HepG2 (cell line): ENCODE results near the gene SYT1. TPM values are rescaled to one million over a fixed set of nuclear protein-coding genes. Genes with fewer than 3 reads are reported as not detected.

Source experiments
- ATAC-seq: fragments of 200-7000 bp; cut with Tn5 transposase; 3 replicates; pipeline ENCODE4 v1.9.1; 2020; ENCODE audit warnings: mild to moderate bottlenecking, moderate library complexity
- BruUV-seq: library from RNA; stranded (reverse); fragments of 400-500 nt; replicated peaks from 2 replicates; lab custom pipeline; 2021; lab: Mats Ljungman, UMichigan
- CTCF ChIA-PET: fragments of 300-600 bp; formaldehyde crosslinking; extraction: SDS; loops from one replicate; lab custom pipeline; 2021; ENCODE audit warnings: low total read pairs, inconsistent platforms, low intra/inter-chr PET ratio; lab: Yijun Ruan, JAX
- POLR2A ChIA-PET: fragments of 350-600 bp; sonication (Branson Sonifier 250); formaldehyde crosslinking; loops from one replicate; lab custom pipeline; 2020; ENCODE audit warnings: antibody characterized with exemption, inconsistent platforms; lab: Yijun Ruan, JAX
- DNase-seq: peaks from one replicate; pipeline ENCODE4 v3.0.0-alpha.2; 2015; ENCODE audit warnings: low spot score
- FAIRE-seq: peaks from 3 replicates; lab custom pipeline; 2011; peaks lifted over from hg19 to GRCh38; lab: Jason Lieb, UNC
- H2AFZ ChIP-seq: one replicate; pipeline ENCODE4 v1.6.1; 2011; ENCODE audit warnings: low read length, inconsistent platforms
- H3K27ac ChIP-seq: fragments of 300-600 bp; 3 replicates; pipeline ENCODE4 v1.8.0; 2011; ENCODE audit warnings: mixed run types, mild to moderate bottlenecking, mixed read lengths, low read length, inconsistent platforms; ENCODE audit not compliant: insufficient read depth; ENCODE audit errors: extremely low read length
- H3K27me3 ChIP-seq, 2 experiments: fragments of 200-600 bp in 1 of 2; 2 replicates in 1 of 2; 3 replicates in 1 of 2; pipeline versions ENCODE4 v1.6.0 to v1.8.0; 2011; ENCODE audit warnings: low read length in 2 of 2, mild to moderate bottlenecking in 2 of 2, moderate library complexity in 2 of 2, inconsistent platforms in 1 of 2; ENCODE audit not compliant: insufficient read depth in 2 of 2, control insufficient read depth in 1 of 2
- H3K36me3 ChIP-seq, 2 experiments: fragments of 200-600 bp in 1 of 2; replicated peaks in 1 of 2; 2 replicates in 1 of 2; 3 replicates in 1 of 2; pipeline versions ENCODE4 v1.5.1 to v1.8.0; 2011; ENCODE audit warnings: low read length in 2 of 2, inconsistent platforms in 1 of 2; ENCODE audit not compliant: insufficient read depth in 2 of 2, control insufficient read depth in 1 of 2
- H3K4me1 ChIP-seq: 2 replicates; pipeline ENCODE4 v1.5.1; 2012; ENCODE audit warnings: low read length, inconsistent platforms; ENCODE audit not compliant: insufficient read depth
- H3K4me2 ChIP-seq: 2 replicates; pipeline ENCODE4 v1.6.0; 2011; ENCODE audit warnings: low read depth, low read length, inconsistent platforms
- H3K4me3 ChIP-seq, 3 experiments: fragments of 200-600 bp in 1 of 3; sonication (generic), shearing (Covaris generic) in 1 of 3; replicated peaks in 1 of 3; 2 replicates each; pipeline ENCODE4 v1.5.1; 2011 to 2016; ENCODE audit warnings: low read length in 3 of 3, inconsistent platforms in 2 of 3, low read depth in 2 of 3, mild to moderate bottlenecking in 2 of 3, control low read depth in 1 of 3, mixed read lengths in 1 of 3; ENCODE audit not compliant: insufficient read depth in 1 of 3
- H3K79me2 ChIP-seq: one replicate; pipeline ENCODE4 v1.6.1; 2011; ENCODE audit warnings: low read length, inconsistent platforms; ENCODE audit not compliant: insufficient read depth
- H3K9ac ChIP-seq: 2 replicates; pipeline ENCODE4 v1.6.0; 2011; ENCODE audit warnings: mild to moderate bottlenecking, low read depth, low read length, inconsistent platforms; ENCODE audit not compliant: insufficient read depth
- H3K9me3 ChIP-seq: 2 replicates; pipeline ENCODE4 v1.5.1; 2012; ENCODE audit warnings: mild to moderate bottlenecking, low read length
- H4K20me1 ChIP-seq: 2 replicates; pipeline ENCODE4 v1.6.0; 2011; ENCODE audit warnings: inconsistent platforms, mild to moderate bottlenecking, low read length, moderate library complexity; ENCODE audit not compliant: insufficient read depth
- FOXK1 ChIP-seq: sonication (generic); formaldehyde crosslinking; IDR thresholded peaks from 2 replicates; pipeline ENCODE4 v1.4.0; 2020; ENCODE audit warnings: low read depth, missing genetic modification reagents, borderline replicate concordance
- GTF2F1 ChIP-seq: fragments of 150-350 bp; IDR thresholded peaks from 2 replicates; pipeline ENCODE4 v1.6.1; 2014; ENCODE audit warnings: low read length
- HCFC1 ChIP-seq: fragments of 150-350 bp; IDR thresholded peaks from 2 replicates; pipeline ENCODE4 v1.6.1; 2014; ENCODE audit warnings: low read depth, low read length
- MEIS2 ChIP-seq: sonication (generic); formaldehyde crosslinking; IDR thresholded peaks from 2 replicates; pipeline ENCODE4 v1.9.0; 2021; ENCODE audit warnings: mild to moderate bottlenecking, missing genetic modification reagents
- NAIF1 ChIP-seq: sonication (generic); formaldehyde crosslinking; IDR thresholded peaks from 2 replicates; pipeline ENCODE4 v1.5.0; 2020; ENCODE audit warnings: mild to moderate bottlenecking, missing genetic modification reagents, borderline replicate concordance
- NFATC3 ChIP-seq: sonication (generic); formaldehyde crosslinking; IDR thresholded peaks from 2 replicates; pipeline ENCODE4 v1.5.1; 2020; ENCODE audit warnings: mild to moderate bottlenecking, missing genetic modification reagents
- SP5 ChIP-seq: IDR thresholded peaks from 2 replicates; pipeline ENCODE4 v1.6.1; 2016; ENCODE audit warnings: low read depth, borderline replicate concordance
- ZBTB8A ChIP-seq: sonication (generic); formaldehyde crosslinking; IDR thresholded peaks from 2 replicates; pipeline ENCODE4 v1.4.0; 2020; ENCODE audit warnings: mild to moderate bottlenecking, low read depth, missing genetic modification reagents, borderline replicate concordance
- ZC3H4 ChIP-seq: sonication (generic); formaldehyde crosslinking; IDR thresholded peaks from 2 replicates; pipeline ENCODE4 v1.4.0; 2020; ENCODE audit warnings: missing genetic modification reagents, borderline replicate concordance
- ZNF431 ChIP-seq: sonication (generic); formaldehyde crosslinking; IDR thresholded peaks from 2 replicates; pipeline ENCODE4 v1.9.0; 2022; ENCODE audit warnings: missing genetic modification reagents, low read depth, mild to moderate bottlenecking, borderline replicate concordance
- ZNF749 ChIP-seq: sonication (generic); formaldehyde crosslinking; IDR thresholded peaks from 2 replicates; pipeline ENCODE4 v1.8.0; 2022; ENCODE audit warnings: mild to moderate bottlenecking, missing genetic modification reagents, moderate library complexity, borderline replicate concordance
- ZNF768 ChIP-seq: sonication (generic); formaldehyde crosslinking; IDR thresholded peaks from 2 replicates; pipeline ENCODE4 v1.4.0; 2020; ENCODE audit warnings: missing genetic modification reagents
- WGBS: methylation state at CpG from one replicate; pipeline ENCODE4 v1.1.6; 2017; ENCODE audit warnings: low lambda C conversion rate; 5-methylcytosine and 5-hydroxymethylcytosine counted together
- in situ Hi-C: cut with HindIII; loops from 2 replicates; pipeline ENCODE4 v1.10.0; 2017; ENCODE audit warnings: low pct_unique_long_range_greater_than_20kb; ENCODE audit not compliant: extremely low pct_ligation_motif_present
- intact Hi-C: fragments of 100-400 bp; cut with micrococcal nuclease; formaldehyde crosslinking; loops from one replicate; pipeline ENCODE4 v1.10.0; 2022; ENCODE audit not compliant: unreplicated experiment
- polyA plus RNA-seq, 8 experiments: library from polyadenylated mRNA; depleted of rRNA in 3 of 8; stranded (reverse) in 7 of 8; unstranded in 1 of 8; fragments of >200 nt; fragmentation: Illumina TruSeq in 4 of 8; extraction: Trizol in 4 of 8; gene quantifications; 2 replicates each; pipeline versions ENCODE4 v1.2.1 to v1.2.3, GENCODE V29; 2011 to 2016; ENCODE audit warnings: low read depth in 4 of 8, missing spikeins in 1 of 8, mixed read lengths in 1 of 8; ENCODE audit not compliant: insufficient read depth in 1 of 8
- total RNA-seq, 5 experiments: library from RNA; depleted of rRNA; stranded (reverse); fragments of >200 nt; fragmentation: Illumina TruSeq; extraction: Trizol; gene quantifications; 2 replicates each; pipeline ENCODE4 v1.2.3, GENCODE V29; 2016; ENCODE audit warnings: low read depth in 1 of 5
- TF ChIP-seq, protein P1 (sequence below): sonication (generic); formaldehyde crosslinking; IDR thresholded peaks from 2 replicates; pipeline ENCODE4 v1.8.0; 2022; ENCODE audit warnings: mild to moderate bottlenecking, missing genetic modification reagents; ENCODE audit not compliant: insufficient replicate concordance
- TF ChIP-seq, protein P2 (sequence below): sonication (generic); formaldehyde crosslinking; IDR thresholded peaks from 2 replicates; pipeline ENCODE4 v1.5.1; 2020; ENCODE audit warnings: missing genetic modification reagents, mild to moderate bottlenecking, borderline replicate concordance
- TF ChIP-seq, protein P3 (sequence below): sonication (generic); formaldehyde crosslinking; conservative IDR thresholded peaks from 2 replicates; pipeline ENCODE4 v1.5.0; 2020; ENCODE audit warnings: missing genetic modification reagents

SYT1 gene
- total and polyA plus RNA-seq, 2 of the 13 experiments (the other 11 are each of a cell fraction or from before 2014, with no cell fraction given), result not detected

DNA sequence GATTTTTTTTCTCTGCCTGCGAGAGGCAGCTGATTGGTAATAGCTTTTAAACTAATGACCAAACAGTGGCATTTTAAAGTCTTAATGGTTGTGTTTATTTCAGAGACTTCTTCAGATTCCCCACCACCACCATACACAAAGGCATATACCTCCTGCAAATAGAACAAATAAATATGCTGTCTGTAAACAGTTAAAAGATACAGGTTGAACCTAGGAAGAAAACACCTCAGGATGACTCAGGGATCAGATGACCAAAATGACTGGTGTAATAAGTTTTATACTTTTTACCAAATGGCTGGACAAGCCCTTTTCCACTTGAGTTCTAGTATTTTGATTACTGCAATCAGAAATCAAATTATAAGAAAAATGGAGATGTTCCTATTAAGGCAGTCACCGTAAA is 462.1 kb downstream of the SYT1 start:
- H3K9ac ChIP-seq, result no peak overlapping the region
- H3K27me3 ChIP-seq, result no peaks in the 10 kb centered on the region; a peak in 2 of 5 replicates
- no peaks in the 10 kb centered on the region for H3K9me3 ChIP-seq
- no peaks in the 10 kb centered on the region for H3K36me3 ChIP-seq
- H2AFZ ChIP-seq, result no peak overlapping the region
- H3K27ac ChIP-seq, result no peak overlapping the region
- ChIA-PET POLR2A (no interaction called here), CTCF (no interaction called here)
- H4K20me1 ChIP-seq, result no peaks in the 10 kb centered on the region
- TF ChIP-seq FOXK1 (CRISPR knock-in tag) (no peak), ZC3H4 (CRISPR knock-in tag) (no peak), ZNF431 (CRISPR knock-in tag) (no peak), SP5 (no peak), GTF2F1 (no peak), ZNF768 (CRISPR knock-in tag) (no peak), ZBTB8A (CRISPR knock-in tag) (no peak), NFATC3 (CRISPR knock-in tag) (no peak), HCFC1 (no peak), MEIS2 (CRISPR knock-in tag) (no peak), ZNF749 (CRISPR knock-in tag) (no peak), NAIF1 (CRISPR knock-in tag) (no peak)
- TF ChIP-seq, protein P1, sequence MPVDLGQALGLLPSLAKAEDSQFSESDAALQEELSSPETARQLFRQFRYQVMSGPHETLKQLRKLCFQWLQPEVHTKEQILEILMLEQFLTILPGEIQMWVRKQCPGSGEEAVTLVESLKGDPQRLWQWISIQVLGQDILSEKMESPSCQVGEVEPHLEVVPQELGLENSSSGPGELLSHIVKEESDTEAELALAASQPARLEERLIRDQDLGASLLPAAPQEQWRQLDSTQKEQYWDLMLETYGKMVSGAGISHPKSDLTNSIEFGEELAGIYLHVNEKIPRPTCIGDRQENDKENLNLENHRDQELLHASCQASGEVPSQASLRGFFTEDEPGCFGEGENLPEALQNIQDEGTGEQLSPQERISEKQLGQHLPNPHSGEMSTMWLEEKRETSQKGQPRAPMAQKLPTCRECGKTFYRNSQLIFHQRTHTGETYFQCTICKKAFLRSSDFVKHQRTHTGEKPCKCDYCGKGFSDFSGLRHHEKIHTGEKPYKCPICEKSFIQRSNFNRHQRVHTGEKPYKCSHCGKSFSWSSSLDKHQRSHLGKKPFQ (CRISPR knock-in tag), result no peak
- TF ChIP-seq, protein P2, sequence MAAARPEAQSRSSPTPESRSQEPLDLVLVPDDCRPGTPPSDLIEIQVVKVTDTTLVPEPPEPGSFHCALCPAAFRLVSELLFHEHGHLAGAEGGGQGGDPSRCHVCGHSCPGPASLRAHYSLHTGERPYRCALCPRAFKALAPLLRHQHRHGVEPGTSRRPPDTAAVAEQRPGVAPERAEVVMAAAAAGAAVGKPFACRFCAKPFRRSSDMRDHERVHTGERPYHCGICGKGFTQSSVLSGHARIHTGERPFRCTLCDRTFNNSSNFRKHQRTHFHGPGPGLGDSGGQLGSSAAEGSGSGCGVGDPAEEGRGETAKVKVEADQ, result no peak
- TF ChIP-seq, protein P3, sequence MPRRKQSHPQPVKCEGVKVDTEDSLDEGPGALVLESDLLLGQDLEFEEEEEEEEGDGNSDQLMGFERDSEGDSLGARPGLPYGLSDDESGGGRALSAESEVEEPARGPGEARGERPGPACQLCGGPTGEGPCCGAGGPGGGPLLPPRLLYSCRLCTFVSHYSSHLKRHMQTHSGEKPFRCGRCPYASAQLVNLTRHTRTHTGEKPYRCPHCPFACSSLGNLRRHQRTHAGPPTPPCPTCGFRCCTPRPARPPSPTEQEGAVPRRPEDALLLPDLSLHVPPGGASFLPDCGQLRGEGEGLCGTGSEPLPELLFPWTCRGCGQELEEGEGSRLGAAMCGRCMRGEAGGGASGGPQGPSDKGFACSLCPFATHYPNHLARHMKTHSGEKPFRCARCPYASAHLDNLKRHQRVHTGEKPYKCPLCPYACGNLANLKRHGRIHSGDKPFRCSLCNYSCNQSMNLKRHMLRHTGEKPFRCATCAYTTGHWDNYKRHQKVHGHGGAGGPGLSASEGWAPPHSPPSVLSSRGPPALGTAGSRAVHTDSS (CRISPR knock-in tag), result no peak
- no peak for DNase-seq
- in situ Hi-C loops (loop anchor here (25.0 kb wide), 1 partner anchor 1339 kb away; no protein-coding TSS in a partner anchor), intact Hi-C loops (no loop called here)
- no peaks in the 10 kb centered on the region for H3K79me2 ChIP-seq
- no peak overlapping the region for H3K4me2 ChIP-seq
- no peak for FAIRE-seq
- no peak overlapping the region for H3K4me3 ChIP-seq
- WGBS, result 0% methylated on average over 2 of the region's 2 CpGs
- no TSS peak for BruUV-seq
- no peaks in the 10 kb centered on the region for H3K4me1 ChIP-seq
- no peak for ATAC-seq
